CD4-positive, alpha-beta T cell treated with Interleukin-4 for 4 hours (primary cell): ENCODE data around the gene DYNLRB1.
"Not testable (repeated sequence)": the region's sequence is repeated elsewhere in the genome, so short reads cannot be mapped to it uniquely, and the experiment has no call there.

ENCODE experiments used
- DNase-seq: peaks from one replicate; pipeline ENCODE4 v3.0.0-alpha.2; 2020

The DYNLRB1 gene

GRCh38 chr20:34516247-34517113 lies at the start of gene DYNLRB1:
TSS of gene DYNLRB1 (plus strand) at chr20:34516422. CDS start at chr20:34516459, 37 bp downstream.
- peak; percentile 93 for DNase-seq

- DNase-seq = no peak
Observed at GRCh38 chr20:34468951-34469350, 47.3 kb upstream of the DYNLRB1 start.

DNA sequence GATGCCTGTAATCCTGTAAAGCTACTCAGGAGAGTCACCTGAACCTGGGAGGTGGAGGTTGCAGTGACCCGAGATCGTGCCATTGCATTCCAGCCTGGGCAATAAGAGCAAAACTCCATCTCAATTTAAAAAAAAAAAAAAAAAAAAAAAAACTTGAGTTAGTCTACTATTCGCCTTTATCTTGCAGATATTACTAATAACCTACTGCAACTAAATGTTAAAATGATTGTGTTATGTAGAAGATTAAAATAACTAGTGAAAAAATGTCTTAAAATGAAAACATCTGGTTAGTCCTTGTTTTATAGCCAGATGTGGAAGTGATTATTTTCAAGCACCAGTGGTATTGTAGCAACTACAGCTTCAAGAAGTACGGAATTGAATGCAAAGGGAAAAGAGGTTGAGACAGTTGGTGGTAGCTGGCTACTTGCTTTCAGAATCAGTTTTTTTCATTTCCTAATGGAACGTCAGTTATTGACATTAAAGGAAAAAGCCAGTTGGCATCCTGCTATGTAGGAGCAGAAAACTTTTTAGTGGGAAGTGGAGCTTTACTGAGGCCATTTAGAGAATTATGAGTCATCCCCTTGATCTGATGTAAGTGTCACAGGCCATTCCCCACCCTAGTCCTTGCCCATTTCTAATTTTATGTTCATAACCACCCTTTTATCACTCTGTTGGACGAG lies 43.8 kb upstream of the DYNLRB1 start:
- DNase-seq = no peak

DNA sequence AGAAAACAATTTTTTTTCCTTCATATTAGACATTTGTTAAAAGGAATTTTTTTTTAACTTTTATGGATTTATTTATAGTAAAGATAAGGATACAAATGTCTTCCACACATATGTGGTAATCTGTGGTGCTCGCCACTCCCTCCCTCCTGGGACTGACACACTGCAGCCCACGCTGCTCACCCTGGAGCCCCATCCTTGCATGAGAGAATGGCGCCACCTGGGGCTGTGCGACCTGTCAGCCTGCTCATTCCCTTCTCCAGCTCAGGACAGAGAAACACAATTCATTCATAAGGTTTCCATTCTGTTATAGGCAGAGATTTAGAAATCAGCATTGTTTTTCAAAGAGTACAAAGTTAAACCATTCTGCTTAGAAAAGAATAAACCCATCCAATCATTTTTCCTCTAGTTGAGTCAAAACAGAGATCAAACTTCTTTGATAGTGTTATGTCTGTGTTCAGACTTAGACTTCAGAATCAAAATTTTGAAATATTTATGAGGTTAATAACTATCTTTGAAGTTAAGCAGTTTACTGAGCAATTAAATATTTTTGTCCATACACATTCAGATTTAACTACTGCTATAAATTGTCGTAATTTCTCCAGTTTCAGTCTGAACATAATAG lies 42.8 kb upstream of the DYNLRB1 start:
- no peak for DNase-seq

DNA sequence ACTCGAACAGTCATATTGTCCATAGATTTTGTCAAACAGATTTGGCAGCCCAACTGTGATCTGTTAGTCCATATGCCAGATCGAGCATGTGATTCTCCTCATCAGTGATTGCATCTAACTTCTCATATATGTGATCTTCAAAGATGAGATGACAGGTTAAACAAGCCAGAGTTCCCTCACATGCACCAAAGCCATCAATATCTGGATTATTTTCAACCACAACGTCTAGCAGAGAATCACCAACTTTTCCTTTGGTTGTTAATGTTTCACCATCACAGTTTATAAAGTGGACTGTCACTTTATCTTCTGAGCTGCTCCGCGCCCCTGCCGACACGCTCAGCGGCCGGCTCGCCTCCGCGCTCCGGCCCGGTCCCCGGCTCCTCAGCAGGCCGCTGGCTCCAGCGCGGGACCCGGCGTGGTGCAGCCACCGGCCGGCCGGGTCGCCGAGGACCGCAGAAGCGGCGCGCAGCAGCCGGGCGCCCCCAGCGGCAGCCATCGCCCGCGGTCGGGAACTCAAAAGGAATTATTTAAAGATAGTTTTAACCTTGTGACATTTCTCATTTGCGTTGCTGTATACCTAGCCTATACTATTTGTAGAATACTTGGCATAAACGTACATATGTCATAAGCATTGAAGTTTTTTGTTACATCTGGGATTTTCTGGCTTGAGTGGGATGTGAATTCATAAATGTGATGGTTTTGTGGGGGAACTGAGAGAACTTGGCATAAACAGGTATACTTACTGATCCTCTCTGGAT lies 40.1 kb upstream of the DYNLRB1 start:
- DNase-seq = peak; percentile 23

- DNase-seq = no peak
Observed at GRCh38 chr20:34479627-34480026, 36.6 kb upstream of the DYNLRB1 start.

- not testable (repeated sequence) for DNase-seq
Observed at GRCh38 chr20:34482154-34482553, 34.1 kb upstream of the DYNLRB1 start.

DNA sequence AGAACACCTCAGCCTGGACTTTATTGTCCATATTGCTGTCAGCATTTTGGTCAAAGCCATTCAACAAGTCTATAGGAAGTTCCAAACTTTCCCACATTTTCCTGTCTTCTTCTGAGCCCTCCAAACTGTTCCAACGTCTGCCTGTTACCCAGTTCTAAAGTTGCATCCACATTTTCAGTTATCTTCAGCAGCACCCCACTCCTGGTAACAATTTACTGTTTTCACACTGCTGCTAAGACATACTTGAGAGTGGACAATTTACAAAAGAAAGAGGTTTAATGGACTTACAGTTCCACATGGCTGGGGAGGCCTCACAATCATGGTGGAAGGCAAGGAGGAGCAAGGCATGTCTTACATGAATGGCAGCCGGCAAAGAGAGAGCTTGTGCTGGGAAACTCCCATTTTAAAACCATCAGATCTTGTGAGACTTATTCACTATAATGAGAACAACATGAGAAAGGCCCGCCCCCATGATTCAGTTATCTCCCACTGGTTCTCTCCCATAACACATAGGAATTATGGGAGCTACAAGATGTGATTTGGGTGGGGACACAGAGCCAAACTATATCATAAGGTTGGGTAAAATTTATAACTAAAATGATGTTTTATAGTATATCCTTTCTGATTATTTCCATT lies 32.5 kb upstream of the DYNLRB1 start:
- not testable (repeated sequence) for DNase-seq

DNA sequence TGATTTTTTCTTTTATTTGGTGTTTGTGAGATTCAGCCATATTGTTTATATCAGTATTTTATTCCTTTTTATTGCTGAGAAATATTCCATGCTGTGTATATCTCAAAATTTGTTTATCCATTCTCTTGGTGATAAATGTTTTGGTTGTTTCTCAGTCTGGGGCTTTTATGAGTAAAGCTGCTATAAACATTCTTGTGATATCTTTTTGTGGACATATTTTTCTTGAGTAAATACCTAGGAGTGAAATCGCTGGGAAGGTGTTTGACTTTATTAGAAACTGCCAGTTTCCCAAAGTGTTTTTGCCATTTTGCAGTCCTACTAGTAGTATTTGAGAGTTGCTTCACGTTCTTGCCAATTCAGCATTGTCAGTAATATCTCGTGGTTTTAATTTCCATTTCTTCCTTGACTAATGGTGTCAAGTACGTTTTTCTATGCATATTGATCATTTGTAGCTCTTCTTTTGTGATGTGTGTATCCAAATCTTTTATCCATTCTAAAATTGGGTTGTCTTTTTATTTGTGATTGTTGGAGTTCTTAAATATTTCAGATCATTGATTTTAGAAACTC lies 31.1 kb upstream of the DYNLRB1 start:
- DNase-seq = no peak

DNA sequence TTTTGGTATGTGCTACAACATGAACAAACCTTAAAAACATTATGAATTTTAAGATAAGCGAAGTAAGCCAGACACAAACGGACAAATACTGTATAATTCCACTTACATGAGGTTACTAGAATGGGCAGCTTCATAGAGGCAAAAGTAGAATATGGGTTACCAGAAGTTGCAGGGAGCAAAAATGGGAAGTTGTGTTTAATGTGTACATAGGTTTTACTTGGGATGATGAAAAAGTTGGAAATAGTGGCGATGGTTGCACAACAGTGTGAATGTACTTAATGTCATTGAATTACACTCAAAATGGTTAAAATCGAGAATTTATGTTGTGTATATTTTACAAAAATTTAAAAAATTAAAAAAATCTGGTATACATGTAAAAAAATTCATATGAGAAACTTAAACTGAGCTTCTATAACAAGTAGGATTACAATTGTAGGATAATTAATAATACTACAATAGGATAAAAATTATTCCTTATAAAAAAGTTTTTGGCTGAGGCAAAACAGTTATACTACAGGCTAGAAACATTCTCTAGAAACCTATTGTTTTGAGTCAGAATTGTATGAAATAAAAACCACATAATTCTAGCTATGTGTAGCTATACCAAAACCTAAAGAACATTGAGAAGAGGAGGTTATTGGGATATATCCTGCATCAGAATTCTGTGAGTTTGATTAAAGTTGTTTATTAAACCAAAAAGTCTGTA lies 24.8 kb upstream of the DYNLRB1 start:
- no peak for DNase-seq

GRCh38 chr20:34491932-34492509 lies 24.2 kb upstream of the DYNLRB1 start:
- DNase-seq = no peak

DNA sequence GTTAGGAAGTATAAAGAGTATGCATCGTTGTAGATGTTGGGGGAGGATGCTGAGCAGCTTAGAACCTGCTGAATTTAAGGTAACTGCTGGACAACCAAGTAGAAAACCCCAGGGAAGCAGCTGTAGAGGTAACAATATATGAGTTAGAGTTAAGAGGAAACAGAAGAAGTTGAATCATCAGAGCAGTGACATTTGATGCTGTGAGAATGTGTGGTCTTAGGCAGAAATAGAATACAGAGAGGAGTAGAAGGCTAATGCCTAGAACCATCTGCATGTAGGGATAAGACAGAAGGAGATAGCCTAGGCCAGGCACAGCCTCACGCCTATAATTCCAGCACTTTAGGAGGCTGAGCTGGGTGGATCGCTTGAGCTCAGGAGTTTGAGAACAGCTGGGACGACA lies 22.6 kb upstream of the DYNLRB1 start:
- no peak for DNase-seq

DNA sequence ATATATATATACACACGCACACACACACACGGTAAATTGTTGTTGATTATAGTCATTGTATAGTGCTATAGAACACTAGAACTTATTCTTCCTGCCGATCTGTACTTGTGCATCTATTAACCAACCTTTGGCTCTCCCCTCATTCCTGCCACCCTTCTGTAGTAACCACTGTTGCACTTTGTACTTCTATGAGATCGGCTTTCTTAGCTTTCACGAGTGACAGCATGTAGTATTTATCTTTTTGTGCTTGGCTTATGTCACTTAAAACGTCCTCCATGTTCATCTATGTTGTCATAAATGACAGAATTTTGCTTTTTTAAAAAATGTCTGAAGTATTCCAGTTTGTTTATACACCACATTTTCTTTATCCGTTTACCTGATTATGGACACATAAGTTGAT lies 20.9 kb upstream of the DYNLRB1 start:
- DNase-seq = no peak

DNA sequence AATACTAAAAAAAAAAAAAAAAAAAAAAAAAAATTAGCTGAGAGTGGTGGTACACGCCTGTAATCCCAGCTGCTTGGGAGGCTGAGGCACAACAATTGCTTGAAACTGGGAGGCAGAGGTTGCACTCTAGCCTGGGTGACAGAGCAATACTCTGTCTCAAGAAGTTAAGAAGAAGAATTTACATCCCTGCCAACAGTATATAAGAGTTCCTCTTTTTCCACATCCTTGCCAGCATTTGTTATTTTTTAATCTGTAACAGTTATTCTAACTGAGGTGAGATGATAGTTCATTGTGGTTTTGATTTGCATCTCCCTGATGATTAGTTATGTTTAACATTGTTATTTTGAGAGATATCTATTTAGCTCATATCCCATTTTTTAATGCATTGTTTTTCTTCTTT lies 20.3 kb upstream of the DYNLRB1 start:
- DNase-seq = no peak

GRCh38 chr20:34497596-34497995 lies 18.6 kb upstream of the DYNLRB1 start:
- not testable (repeated sequence) for DNase-seq

- no peak for DNase-seq
Observed at GRCh38 chr20:34500823-34501222, 15.4 kb upstream of the DYNLRB1 start.

GRCh38 chr20:34506480-34506879 lies 9.7 kb upstream of the DYNLRB1 start:
- DNase-seq = no peak

GRCh38 chr20:34507702-34508413 lies 8.4 kb upstream of the DYNLRB1 start:
- DNase-seq = no peak

GRCh38 chr20:34510575-34510974 lies 5.6 kb upstream of the DYNLRB1 start:
- no peak for DNase-seq

DNA sequence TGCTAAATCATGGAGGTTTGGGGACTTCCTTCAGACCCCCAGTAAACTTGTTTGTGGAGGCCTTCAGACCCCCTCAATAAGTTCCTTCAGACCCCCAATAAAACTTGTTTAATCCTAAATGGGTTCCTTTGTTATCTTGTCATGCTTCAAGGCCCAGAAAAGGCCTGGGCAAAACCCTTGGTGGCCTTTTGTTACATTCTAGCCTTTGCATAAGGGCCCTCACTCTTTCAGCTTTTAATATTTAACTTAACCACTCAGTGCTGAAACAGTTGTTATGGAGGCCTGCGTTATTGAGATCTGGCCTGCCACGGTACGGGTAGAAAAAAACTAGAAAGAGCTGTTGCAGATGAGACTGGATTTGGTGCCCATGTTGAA lies 4.3 kb upstream of the DYNLRB1 start:
- DNase-seq = no peak
